Hepatocyte (in vitro differentiated cells): Measurements from ENCODE around the gene FAM20C. TPM values are rescaled to one million over a fixed set of nuclear protein-coding genes. Genes with fewer than 3 reads are reported as not detected.
A peak's percentile ranks its signal among the peaks of the same experiment; 100 is the strongest.

Experiments
- DNase-seq: peaks from one replicate; pipeline ENCODE4 v3.0.0-alpha.2; 2016; ENCODE audit warnings: low spot score
- H2AFZ ChIP-seq: fragments of 200-600 bp; sonication (generic); 2 replicates; pipeline ENCODE4 v1.6.0; 2016; ENCODE audit warnings: antibody characterized with exemption, mild to moderate bottlenecking
- H3K27ac ChIP-seq: fragments of 200-600 bp; sonication (generic); 2 replicates; pipeline ENCODE4 v1.5.1; 2016; ENCODE audit warnings: mild to moderate bottlenecking
- H3K27me3 ChIP-seq: fragments of 200-600 bp; sonication (generic); 2 replicates; pipeline ENCODE4 v1.6.1; 2016
- H3K36me3 ChIP-seq: fragments of 200-600 bp; sonication (generic); replicated peaks from 2 replicates; pipeline ENCODE4 v1.5.1; 2016; ENCODE audit warnings: low read depth; ENCODE audit not compliant: insufficient read depth
- H3K4me1 ChIP-seq: fragments of 200-600 bp; sonication (generic); 2 replicates; pipeline ENCODE4 v1.5.1; 2016; ENCODE audit warnings: mild to moderate bottlenecking, moderate library complexity; ENCODE audit not compliant: insufficient read depth
- H3K4me2 ChIP-seq: fragments of 200-600 bp; sonication (generic); 2 replicates; pipeline ENCODE4 v1.6.0; 2016
- H3K4me3 ChIP-seq: fragments of 200-600 bp; sonication (generic); 2 replicates; pipeline ENCODE4 v1.5.1; 2016; ENCODE audit warnings: mild to moderate bottlenecking
- H3K79me2 ChIP-seq: fragments of 200-600 bp; sonication (generic); 2 replicates; pipeline ENCODE4 v1.6.0; 2017; ENCODE audit warnings: mild to moderate bottlenecking
- H3K9me2 ChIP-seq: fragments of 200-600 bp; sonication (generic); replicated peaks from 2 replicates; pipeline ENCODE4 v1.6.0; 2017; ENCODE audit warnings: mild to moderate bottlenecking; ENCODE audit not compliant: insufficient read depth
- H3K9me3 ChIP-seq: fragments of 200-600 bp; sonication (generic); 2 replicates; pipeline ENCODE4 v1.5.1; 2016; ENCODE audit warnings: low read depth, mild to moderate bottlenecking
- H4K20me1 ChIP-seq: fragments of 200-600 bp; sonication (generic); 2 replicates; pipeline ENCODE4 v1.6.0; 2016; ENCODE audit warnings: mild to moderate bottlenecking; ENCODE audit not compliant: insufficient read depth, poor library complexity, severe bottlenecking
- CTCF ChIP-seq: fragments of 200-600 bp; sonication (generic); IDR thresholded peaks from 2 replicates; pipeline ENCODE4 v1.5.1; 2016; ENCODE audit warnings: antibody characterized with exemption, mild to moderate bottlenecking; ENCODE audit not compliant: poor library complexity
- EZH2 ChIP-seq: fragments of 200-600 bp; sonication (generic); IDR thresholded peaks from 2 replicates; pipeline ENCODE4 v1.6.1; 2016; ENCODE audit warnings: antibody characterized with exemption, mild to moderate bottlenecking, borderline replicate concordance
- EZH2phosphoT487 ChIP-seq: fragments of 200-600 bp; sonication (generic); IDR thresholded peaks from one replicate; pipeline ENCODE4 v1.6.1; 2018; ENCODE audit warnings: antibody characterized with exemption, mild to moderate bottlenecking, low read depth, moderate library complexity; ENCODE audit not compliant: unreplicated experiment, severe bottlenecking
- WGBS: methylation state at CpG from one replicate; pipeline ENCODE4 v1.1.6; 2016; ENCODE audit warnings: low lambda C conversion rate; ENCODE audit errors: missing lambda C conversion rate; 5-methylcytosine and 5-hydroxymethylcytosine counted together
- polyA plus RNA-seq: library from polyadenylated mRNA; unstranded; fragments of >200 nt; fragmentation: Nextera tagmentation; extraction: Ambion mirVana; gene quantifications from 2 replicates; pipeline ENCODE4 v1.2.1, GENCODE V29; 2016
- total RNA-seq: library from RNA; depleted of rRNA; stranded (reverse); fragments of >200 nt; gene quantifications from 2 replicates; pipeline ENCODE4 v1.2.3, GENCODE V29; 2014

Gene FAM20C
- total and polyA plus RNA-seq, 2 experiments from 2014 or later: 24.4 to 42.5 TPM

- peaks cover 37% of the 10 kb centered on the region for H3K79me2 ChIP-seq
- no peak overlapping the region for H3K4me3 ChIP-seq
- no peaks in the 10 kb centered on the region for H3K27me3 ChIP-seq
- H2AFZ ChIP-seq: no peak overlapping the region
- no peaks in the 10 kb centered on the region for H3K36me3 ChIP-seq
- H3K4me2 ChIP-seq: no peak overlapping the region
- H4K20me1 ChIP-seq: peaks cover 5% of the 10 kb centered on the region
- peak overlapping the region; percentile 79 for H3K27ac ChIP-seq
- TF ChIP-seq CTCF: no peak
- TF ChIP-seq EZH2phosphoT487: no peak
- no peak for TF ChIP-seq EZH2
- peak; percentile 60 for DNase-seq
- H3K4me1 ChIP-seq: peaks cover 24% of the 10 kb centered on the region
- WGBS: 84% methylated on average over 36 of the region's 36 CpGs
- no peaks in the 10 kb centered on the region for H3K9me3 ChIP-seq
- no peaks in the 10 kb centered on the region for H3K9me2 ChIP-seq
Observed at GRCh38 chr7:214410-215212, 22.2 kb downstream of the FAM20C start.

GRCh38 chr7:216360-217300, 24.3 kb downstream of the FAM20C start:
- peak overlapping the region; percentile 36 for H3K4me2 ChIP-seq
- DNase-seq: peak; percentile 69
- peaks cover 5% of the 10 kb centered on the region for H4K20me1 ChIP-seq
- no peak overlapping the region for H2AFZ ChIP-seq
- TF ChIP-seq CTCF: no peak
- no peak for TF ChIP-seq EZH2phosphoT487
- TF ChIP-seq EZH2: no peak
- no peaks in the 10 kb centered on the region for H3K9me3 ChIP-seq
- H3K4me1 ChIP-seq: peaks cover 35% of the 10 kb centered on the region
- no peaks in the 10 kb centered on the region for H3K27me3 ChIP-seq
- peak overlapping the region; percentile 78 for H3K27ac ChIP-seq
- H3K4me3 ChIP-seq: no peak overlapping the region
- no peaks in the 10 kb centered on the region for H3K36me3 ChIP-seq
- H3K9me2 ChIP-seq: no peaks in the 10 kb centered on the region
- 69% methylated on average over 23 of the region's 24 CpGs for WGBS
- H3K79me2 ChIP-seq: peaks cover 40% of the 10 kb centered on the region

- Histone ChIP-seq H4K20me1 (peaks cover 5% of the 10 kb centered on the region), H3K36me3 (no peaks in the 10 kb centered on the region)
Observed at GRCh38 chr7:217781-218180, 25.4 kb downstream of the FAM20C start.

More at GRCh38 chr7:217781-218180, 25.4 kb downstream of the FAM20C start:
- TF ChIP-seq CTCF (no peak), EZH2phosphoT487 (no peak), EZH2 (no peak)
- no peaks in the 10 kb centered on the region for H3K9me3 ChIP-seq
- H3K4me1 ChIP-seq: peaks cover 35% of the 10 kb centered on the region
- no peak overlapping the region for H3K4me3 ChIP-seq
- no peaks in the 10 kb centered on the region for H3K9me2 ChIP-seq
- no peak overlapping the region for H3K4me2 ChIP-seq
- no peak overlapping the region for H3K27ac ChIP-seq
- H2AFZ ChIP-seq: no peak overlapping the region
- peaks cover 29% of the 10 kb centered on the region for H3K79me2 ChIP-seq
- DNase-seq: no peak
- no peaks in the 10 kb centered on the region for H3K27me3 ChIP-seq
- WGBS: 93% methylated on average over 21 of the region's 21 CpGs
